ENCODE results near the gene RABL6. TPM values are rescaled to one million over a fixed set of nuclear protein-coding genes. Genes with fewer than 3 reads are reported as not detected.

The RABL6 gene
- total and polyA plus RNA-seq, 2 donors (not counting 1 experiment from before 2014, with no cell fraction given), result 36.8 to 59.6 TPM

DNA sequence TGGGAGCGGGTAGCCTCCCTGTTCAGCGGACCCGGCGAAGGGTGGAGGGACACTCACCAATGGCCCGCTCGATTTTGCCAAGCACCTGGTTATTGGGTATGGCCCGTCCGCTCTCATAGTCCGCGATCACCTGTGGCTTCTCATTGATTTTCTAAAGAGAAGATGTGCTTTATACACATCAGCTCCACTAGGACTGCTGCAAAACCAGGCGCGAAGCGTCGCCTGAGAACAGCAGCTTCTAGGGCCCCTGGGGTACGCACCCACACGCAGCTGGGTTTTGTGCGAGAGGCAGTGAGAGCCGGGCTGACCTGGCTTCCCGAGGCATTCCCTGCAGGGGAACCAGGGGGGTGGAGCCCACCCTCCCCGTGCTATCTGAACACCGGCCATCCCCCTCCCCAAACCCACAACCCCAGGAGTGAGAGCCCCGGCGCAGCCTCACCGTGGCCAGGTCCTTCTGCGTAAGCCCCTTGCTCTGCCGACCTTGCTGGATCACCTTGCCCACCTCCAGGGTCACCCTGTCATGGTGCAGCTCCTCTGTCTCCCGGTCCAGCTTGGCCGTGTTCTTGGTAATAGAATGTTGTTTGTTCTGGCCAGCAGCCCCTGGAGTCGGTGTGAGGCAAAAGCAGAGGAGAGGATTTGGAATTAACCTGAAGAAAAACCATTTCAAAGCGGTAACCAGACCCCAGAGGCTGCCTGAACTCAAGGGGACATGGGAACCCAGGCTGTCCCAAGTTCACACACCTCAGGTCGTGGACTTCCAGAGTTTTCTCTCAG lies 55.3 kb downstream of the RABL6 start:
- Histone ChIP-seq H3K27ac (ENCODE audit: insufficient read depth, low read length) (no peak overlapping the region), H3K4me3 (replicated peaks in 1 of 4; ENCODE audit: control extremely low read depth in 1 of 4, insufficient read depth in 1 of 4, low read depth in 3 of 4, low read length in 4 of 4) (no peak overlapping the region), H3K27me3 (ENCODE audit: control insufficient read depth, insufficient read depth, low read length) (no peaks in the 10 kb centered on the region), H3K9me3 (ENCODE audit: control insufficient read depth, insufficient read depth, low read depth, low read length) (no peaks in the 10 kb centered on the region), H3K36me3 (ENCODE audit: control insufficient read depth, insufficient read depth, low read length) (peaks cover 25% of the 10 kb centered on the region), H3K4me2 (ENCODE audit: extremely low read depth, insufficient read depth, low read length) (no peak overlapping the region), H3K4me1 (ENCODE audit: control insufficient read depth, extremely low read depth, insufficient read depth, low read length) (peaks cover 7% of the 10 kb centered on the region), H3K9ac (ENCODE audit: insufficient read depth, low read length) (no peak overlapping the region), H4K20me1 (ENCODE audit: control insufficient read depth, extremely low read depth, insufficient read depth, low read length) (no peaks in the 10 kb centered on the region), H3K79me2 (ENCODE audit: control insufficient read depth, insufficient read depth, low read length) (peaks cover 18% of the 10 kb centered on the region), H2AFZ (ENCODE audit: low read length) (no peak overlapping the region)
- no peak for TF ChIP-seq EZH2 (IDR thresholded peaks at IDR 0.05; ENCODE audit: low read length, missing control alignments)
- TF ChIP-seq, protein P1, sequence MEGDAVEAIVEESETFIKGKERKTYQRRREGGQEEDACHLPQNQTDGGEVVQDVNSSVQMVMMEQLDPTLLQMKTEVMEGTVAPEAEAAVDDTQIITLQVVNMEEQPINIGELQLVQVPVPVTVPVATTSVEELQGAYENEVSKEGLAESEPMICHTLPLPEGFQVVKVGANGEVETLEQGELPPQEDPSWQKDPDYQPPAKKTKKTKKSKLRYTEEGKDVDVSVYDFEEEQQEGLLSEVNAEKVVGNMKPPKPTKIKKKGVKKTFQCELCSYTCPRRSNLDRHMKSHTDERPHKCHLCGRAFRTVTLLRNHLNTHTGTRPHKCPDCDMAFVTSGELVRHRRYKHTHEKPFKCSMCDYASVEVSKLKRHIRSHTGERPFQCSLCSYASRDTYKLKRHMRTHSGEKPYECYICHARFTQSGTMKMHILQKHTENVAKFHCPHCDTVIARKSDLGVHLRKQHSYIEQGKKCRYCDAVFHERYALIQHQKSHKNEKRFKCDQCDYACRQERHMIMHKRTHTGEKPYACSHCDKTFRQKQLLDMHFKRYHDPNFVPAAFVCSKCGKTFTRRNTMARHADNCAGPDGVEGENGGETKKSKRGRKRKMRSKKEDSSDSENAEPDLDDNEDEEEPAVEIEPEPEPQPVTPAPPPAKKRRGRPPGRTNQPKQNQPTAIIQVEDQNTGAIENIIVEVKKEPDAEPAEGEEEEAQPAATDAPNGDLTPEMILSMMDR (conservative IDR thresholded peaks at IDR 0.05 in 1 of 2, IDR thresholded peaks at IDR 0.05 in 1 of 2; ENCODE audit: low read depth in 1 of 2, low read length in 2 of 2), result no peak
- no peak for DNase-seq (ENCODE audit: low read depth in 2 of 2)

DNA sequence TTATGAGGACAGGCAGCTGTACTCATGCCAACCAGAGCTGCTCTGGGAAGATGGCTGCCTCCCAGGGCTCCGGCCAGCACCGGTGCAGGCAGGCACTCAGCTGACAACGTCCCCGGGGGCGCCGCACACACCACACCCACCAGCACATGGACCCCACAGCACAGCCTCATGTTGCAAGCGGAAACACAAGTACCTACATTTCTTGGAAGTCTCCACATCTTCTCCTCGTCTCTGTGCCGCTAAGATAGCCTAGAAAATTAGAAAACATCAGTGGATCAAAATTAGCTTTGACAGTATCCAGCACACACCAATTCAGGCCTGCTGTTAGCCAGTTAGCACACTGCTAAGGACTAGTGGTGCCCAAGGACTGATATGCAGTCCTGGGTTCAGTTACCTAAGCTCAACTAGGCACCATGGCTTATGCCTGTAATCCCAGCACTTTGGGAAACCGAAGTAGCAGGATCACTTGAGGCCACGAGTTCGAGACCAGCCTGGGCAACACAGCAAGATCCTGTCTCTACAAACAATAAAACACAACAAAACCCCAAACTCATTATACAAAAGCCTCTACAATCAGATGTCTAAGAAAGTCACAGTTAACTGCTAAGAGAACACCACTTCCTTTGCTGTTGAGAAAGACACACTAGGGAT lies 56.0 kb downstream of the RABL6 start:
- Histone ChIP-seq H3K36me3 (ENCODE audit: control insufficient read depth, insufficient read depth, low read length) (peaks cover 23% of the 10 kb centered on the region), H3K9me3 (ENCODE audit: control insufficient read depth, insufficient read depth, low read depth, low read length) (no peaks in the 10 kb centered on the region)
- DNase-seq (ENCODE audit: low read depth in 2 of 2), result no peak

More for the DNA sequence above, 56.0 kb downstream of the RABL6 start:
- no peak overlapping the region for H3K4me2 ChIP-seq (ENCODE audit: extremely low read depth, insufficient read depth, low read length)
- H3K27me3 ChIP-seq (ENCODE audit: control insufficient read depth, insufficient read depth, low read length), result no peaks in the 10 kb centered on the region
- no peak overlapping the region for H3K27ac ChIP-seq (ENCODE audit: insufficient read depth, low read length)
- peaks cover 7% of the 10 kb centered on the region for H3K4me1 ChIP-seq (ENCODE audit: control insufficient read depth, extremely low read depth, insufficient read depth, low read length)
- H3K4me3 ChIP-seq (replicated peaks in 1 of 4; ENCODE audit: control extremely low read depth in 1 of 4, insufficient read depth in 1 of 4, low read depth in 3 of 4, low read length in 4 of 4), result no peak overlapping the region
- H3K9ac ChIP-seq (ENCODE audit: insufficient read depth, low read length), result no peak overlapping the region
- no peak overlapping the region for H2AFZ ChIP-seq (ENCODE audit: low read length)
- TF ChIP-seq, protein P1 (conservative IDR thresholded peaks at IDR 0.05 in 1 of 2, IDR thresholded peaks at IDR 0.05 in 1 of 2; ENCODE audit: low read depth in 1 of 2, low read length in 2 of 2), result no peak
- no peak for TF ChIP-seq EZH2 (IDR thresholded peaks at IDR 0.05; ENCODE audit: low read length, missing control alignments)
- peaks cover 18% of the 10 kb centered on the region for H3K79me2 ChIP-seq (ENCODE audit: control insufficient read depth, insufficient read depth, low read length)
- no peaks in the 10 kb centered on the region for H4K20me1 ChIP-seq (ENCODE audit: control insufficient read depth, extremely low read depth, insufficient read depth, low read length)
